IMR-90 (cell line): ENCODE results near the gene DPM1. TPM values are rescaled to one million over a fixed set of nuclear protein-coding genes. Genes with fewer than 3 reads are reported as not detected.

Experiments used
- ATAC-seq: fragments of 200-7000 bp; cut with Tn5 transposase; 2 replicates; pipeline ENCODE4 v1.9.1; 2020; ENCODE audit warnings: low read depth, mild to moderate bottlenecking, moderate library complexity
- BruUV-seq: library from RNA; stranded (reverse); fragments of 400-500 nt; replicated peaks from 2 replicates; lab custom pipeline; 2021; lab: Mats Ljungman, UMichigan
- CTCF ChIA-PET: fragments of 300-600 bp; formaldehyde crosslinking; extraction: SDS; loops from one replicate; lab custom pipeline; 2021; ENCODE audit warnings: antibody characterized with exemption; lab: Yijun Ruan, JAX
- POLR2A ChIA-PET: fragments of 300-600 bp; sonication (Branson Sonifier 250); formaldehyde crosslinking; loops from one replicate; lab custom pipeline; 2022; ENCODE audit warnings: antibody characterized with exemption; ENCODE audit not compliant: unreplicated experiment; lab: Charles Lee
- DNase-seq: peaks from one replicate; pipeline ENCODE4 v3.0.0; 2013
- H2AFZ ChIP-seq: replicated peaks from 2 replicates; pipeline ENCODE3; 2013; ENCODE audit warnings: low read length, mild to moderate bottlenecking; ENCODE audit not compliant: poor library complexity
- H2AK5ac ChIP-seq: 2 replicates; pipeline ENCODE4 v1.6.1; 2013; ENCODE audit warnings: low read depth, low read length, inconsistent platforms
- H2AK9ac ChIP-seq: replicated peaks from 2 replicates; pipeline ENCODE3; 2013; ENCODE audit warnings: mild to moderate bottlenecking, low read depth, low read length, moderate library complexity; ENCODE audit not compliant: poor library complexity
- H2BK120ac ChIP-seq: 2 replicates; pipeline ENCODE4 v1.6.1; 2013; ENCODE audit warnings: low read depth, low read length, inconsistent platforms
- H2BK15ac ChIP-seq: 3 replicates; pipeline ENCODE4 v1.6.1; 2013; ENCODE audit warnings: low read depth, low read length, inconsistent platforms
- H2BK20ac ChIP-seq: 2 replicates; pipeline ENCODE4 v1.6.1; 2013; ENCODE audit warnings: low read depth, mild to moderate bottlenecking, inconsistent platforms, low read length, moderate library complexity
- H2BK5ac ChIP-seq: 2 replicates; pipeline ENCODE4 v1.6.1; 2013; ENCODE audit warnings: mild to moderate bottlenecking, low read depth, low read length, inconsistent platforms; ENCODE audit not compliant: poor library complexity, severe bottlenecking
- H3K14ac ChIP-seq: replicated peaks from 2 replicates; pipeline ENCODE4 v1.6.1; 2013; ENCODE audit warnings: low read depth, low read length, inconsistent platforms
- H3K18ac ChIP-seq: 2 replicates; pipeline ENCODE4 v1.6.1; 2013; ENCODE audit warnings: low read depth, low read length, control low read depth
- H3K23ac ChIP-seq: 2 replicates; pipeline ENCODE4 v1.6.1; 2013; ENCODE audit warnings: low read depth, low read length, inconsistent platforms
- H3K27ac ChIP-seq: 2 replicates; pipeline ENCODE4 v1.5.1; 2013; ENCODE audit warnings: mild to moderate bottlenecking, control low read depth, low read length; ENCODE audit not compliant: insufficient read depth
- H3K27me3 ChIP-seq: 2 replicates; pipeline ENCODE4 v1.6.1; 2013; ENCODE audit warnings: low read length; ENCODE audit not compliant: control insufficient read depth, insufficient read depth
- H3K36me3 ChIP-seq: 2 replicates; pipeline ENCODE4 v1.6.1; 2013; ENCODE audit warnings: low read length, mixed read lengths; ENCODE audit not compliant: control insufficient read depth, insufficient read depth
- H3K4ac ChIP-seq: 2 replicates; pipeline ENCODE4 v1.6.1; 2013; ENCODE audit warnings: low read depth, low read length, inconsistent platforms
- H3K4me1 ChIP-seq: 2 replicates; pipeline ENCODE4 v1.6.1; 2013; ENCODE audit warnings: low read length, mixed read lengths; ENCODE audit not compliant: control insufficient read depth, insufficient read depth
- H3K4me2 ChIP-seq: 2 replicates; pipeline ENCODE4 v1.6.1; 2013; ENCODE audit warnings: low read depth, mild to moderate bottlenecking, control low read depth, low read length, moderate library complexity
- H3K4me3 ChIP-seq: 2 replicates; pipeline ENCODE4 v1.5.1; 2013; ENCODE audit warnings: low read depth, mild to moderate bottlenecking, control low read depth, low read length, moderate library complexity; ENCODE audit not compliant: insufficient read depth
- H3K56ac ChIP-seq: 2 replicates; pipeline ENCODE4 v1.6.1; 2013; ENCODE audit warnings: low read length, inconsistent platforms; ENCODE audit not compliant: insufficient read depth; ENCODE audit errors: extremely low read depth
- H3K79me1 ChIP-seq, 2 experiments: 2 replicates each; pipeline ENCODE4 v1.6.1; 2013; ENCODE audit warnings: low read length in 2 of 2, inconsistent platforms in 1 of 2, low read depth in 1 of 2
- H3K9ac ChIP-seq: 2 replicates; pipeline ENCODE4 v1.6.1; 2013; ENCODE audit warnings: low read depth, low read length, control low read depth
- H3K9me1 ChIP-seq: 2 replicates; pipeline ENCODE4 v1.6.1; 2013; ENCODE audit warnings: low read length, inconsistent platforms; ENCODE audit not compliant: insufficient read depth
- H3K9me3 ChIP-seq: 2 replicates; pipeline ENCODE4 v1.6.1; 2013; ENCODE audit warnings: low read length; ENCODE audit not compliant: control insufficient read depth, insufficient read depth
- H4K20me1 ChIP-seq: 2 replicates; pipeline ENCODE4 v1.6.1; 2013; ENCODE audit warnings: low read length, inconsistent platforms; ENCODE audit not compliant: insufficient read depth
- H4K5ac ChIP-seq: 2 replicates; pipeline ENCODE4 v1.6.1; 2013; ENCODE audit warnings: mild to moderate bottlenecking, low read depth, low read length, control low read depth
- H4K8ac ChIP-seq, 2 experiments: 2 replicates each; pipeline ENCODE4 v1.6.1; 2013; ENCODE audit warnings: low read depth in 2 of 2, low read length in 2 of 2, control low read depth in 1 of 2, inconsistent platforms in 1 of 2
- H4K91ac ChIP-seq: 2 replicates; pipeline ENCODE4 v1.6.1; 2013; ENCODE audit warnings: low read depth, low read length, inconsistent platforms; ENCODE audit not compliant: insufficient read depth
- CEBPB ChIP-seq: IDR thresholded peaks from 2 replicates; pipeline ENCODE4 v1.6.1; 2012; ENCODE audit warnings: low read depth, low read length, improper control_type of control experiment
- MXI1 ChIP-seq: IDR thresholded peaks from 2 replicates; pipeline ENCODE4 v1.6.1; 2012; ENCODE audit warnings: low read depth, mild to moderate bottlenecking, low read length, moderate library complexity, borderline replicate concordance
- POLR2A ChIP-seq: IDR thresholded peaks from 2 replicates; pipeline ENCODE4 v1.6.1; 2012; ENCODE audit warnings: mild to moderate bottlenecking, low read depth, low read length
- RFX5 ChIP-seq: IDR thresholded peaks from 2 replicates; pipeline ENCODE4 v1.8.0; 2012; ENCODE audit warnings: low read depth, mild to moderate bottlenecking, low read length, moderate library complexity
- SMC3 ChIP-seq: fragments of 150-350 bp; IDR thresholded peaks from 2 replicates; pipeline ENCODE4 v1.6.1; 2016; ENCODE audit warnings: low read depth, mild to moderate bottlenecking, antibody characterized with exemption, low read length, moderate library complexity
- WGBS, 2 experiments: methylation state at CpG; one replicate each; pipeline versions ENCODE4 v1.1.5 to v1.1.7; 2013; ENCODE audit warnings: missing lambda C conversion rate in 2 of 2; ENCODE audit not compliant: insufficient read length in 1 of 2; ENCODE audit errors: extremely low coverage in 2 of 2; 5-methylcytosine and 5-hydroxymethylcytosine counted together
- dilution Hi-C: fragments of 300-500 bp; cut with HindIII; formaldehyde crosslinking; loops from one replicate; pipeline ENCODE4 v1.14.3; 2018; ENCODE audit warnings: low sequenced_read_pairs; ENCODE audit not compliant: unreplicated experiment
- in situ Hi-C: fragments of 300-500 bp; cut with MboI; formaldehyde crosslinking; loops from 3 replicates; pipeline ENCODE4 v1.14.3; 2019; ENCODE audit warnings: low sequenced_read_pairs, inconsistent platforms, mixed read lengths
- intact Hi-C: fragments of 100-400 bp; cut with micrococcal nuclease; formaldehyde crosslinking; loops from 2 replicates; pipeline ENCODE4 v1.10.0; 2022
- polyA plus RNA-seq, 3 experiments: library from polyadenylated mRNA; depleted of rRNA; stranded (reverse); fragments of >200 nt; gene quantifications; 2 replicates each; pipeline ENCODE4 v1.2.3, GENCODE V29; 2012; ENCODE audit warnings: low replicate concordance in 1 of 3
- total RNA-seq: library from RNA; depleted of rRNA; stranded (reverse); fragments of >200 nt; gene quantifications from 2 replicates; pipeline ENCODE4 v1.2.3, GENCODE V29; 2012; rRNA removed

Gene DPM1
- total and polyA plus RNA-seq, 2 of the 4 experiments (the other 2 are of a cell fraction), result 59.1 to 89.1 TPM

DNA sequence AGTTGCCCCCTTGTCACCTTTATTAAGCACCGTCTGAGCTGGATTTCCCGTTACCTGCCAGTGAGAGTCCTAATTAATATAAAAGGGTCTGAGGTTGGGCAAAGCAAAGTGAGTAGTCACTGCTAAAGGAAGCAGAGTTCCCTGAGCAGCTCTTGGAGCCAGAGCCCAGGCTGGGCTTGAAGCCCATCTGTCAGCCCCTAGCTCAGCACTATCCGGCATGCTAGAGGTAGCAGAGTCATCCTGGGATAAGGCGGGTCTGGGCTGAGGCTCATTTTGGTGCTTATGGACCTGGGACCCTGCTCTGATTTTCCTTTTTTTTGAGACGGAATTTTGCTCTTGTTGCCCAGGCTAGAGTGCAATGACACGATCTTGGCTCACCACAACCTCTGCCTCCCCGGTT, 73.3 kb downstream of the DPM1 start:
- 0 out of 2 replicates have a peak, but pooled peaks cover 2% of the 10 kb centered on the region for H3K9me3 ChIP-seq
- CTCF ChIA-PET, result no interaction called here
- no TSS peak for BruUV-seq
- H3K4me1 ChIP-seq, result no peaks in the 10 kb centered on the region
- intact Hi-C loops, result no loop called here
- H2BK20ac ChIP-seq, result no peak overlapping the region
- no peak overlapping the region for H2AK9ac ChIP-seq
- no peak overlapping the region for H4K91ac ChIP-seq
- POLR2A ChIA-PET, result no interaction called here
- no peak overlapping the region for H3K14ac ChIP-seq
- no peak overlapping the region for H3K27ac ChIP-seq
- H2BK120ac ChIP-seq, result no peak overlapping the region
- H3K79me1 ChIP-seq, result peaks cover 19 to 41% of the 10 kb centered on the region in 2 experiments; a peak in 3 of 4 replicates
- H4K5ac ChIP-seq, result no peak overlapping the region
- no peaks in the 10 kb centered on the region for H3K27me3 ChIP-seq
- H4K8ac ChIP-seq, result no peak overlapping the region
- no peak overlapping the region for H2AFZ ChIP-seq
- H3K9me1 ChIP-seq, result peaks cover 20% of the 10 kb centered on the region
- in situ Hi-C loops, result no loop called here
- no peak overlapping the region for H3K4ac ChIP-seq
- ATAC-seq, result no peak
- no peak for DNase-seq
- no peak overlapping the region for H3K4me2 ChIP-seq
- no peak overlapping the region for H3K4me3 ChIP-seq
- H3K36me3 ChIP-seq, result peaks cover 11% of the 10 kb centered on the region
- TF ChIP-seq RFX5, result no peak
- no peak for TF ChIP-seq SMC3
- no peak for TF ChIP-seq MXI1
- TF ChIP-seq POLR2A, result no peak
- no peak for TF ChIP-seq CEBPB
- H4K20me1 ChIP-seq, result peaks cover 21% of the 10 kb centered on the region
- no peak overlapping the region for H3K9ac ChIP-seq
- 95% methylated on average over 4 of the region's 7 CpGs; no CpG with 5 or more reads in 1 of the 2 experiments for WGBS, 2 experiments
- H2AK5ac ChIP-seq, result no peak overlapping the region
- H3K56ac ChIP-seq, result no peak overlapping the region
- no peak overlapping the region for H3K18ac ChIP-seq
- no peak overlapping the region for H2BK15ac ChIP-seq
- no peak overlapping the region for H2BK5ac ChIP-seq
- no peak overlapping the region for H3K23ac ChIP-seq
- dilution Hi-C loops, result no loop called here

Other genes starting within 250 kb of the DPM1 start
- 0.90 and 1.4 TPM in 2 replicates for gene PARD6B, start 227.0 kb downstream of the DPM1 start, total RNA-seq
- gene PARD6B, start 227.0 kb downstream of the DPM1 start, polyA plus RNA-seq (2012; rRNA removed), result 0.14 and 0.17 TPM in 2 replicates
- gene BCAS4, start 163.5 kb downstream of the DPM1 start, total RNA-seq, result 40.0 and 47.5 TPM in 2 replicates
- gene BCAS4, start 163.5 kb downstream of the DPM1 start, polyA plus RNA-seq (2012; rRNA removed), result 42.7 and 46.9 TPM in 2 replicates
- gene ADNP, start 27.1 kb downstream of the DPM1 start, total RNA-seq, result 23.1 and 23.3 TPM in 2 replicates
- 17.5 and 24.8 TPM in 2 replicates for gene ADNP, start 27.1 kb downstream of the DPM1 start, polyA plus RNA-seq (2012; rRNA removed)
- 9.9 and 11.4 TPM in 2 replicates for gene MOCS3, start 286 bp upstream of the DPM1 start, total RNA-seq
- 3.3 and 3.4 TPM in 2 replicates for gene MOCS3, start 286 bp upstream of the DPM1 start, polyA plus RNA-seq (2012; rRNA removed)
- 23.6 and 23.7 TPM in 2 replicates for gene KCNG1, start 64.6 kb upstream of the DPM1 start, total RNA-seq
- 51.4 and 54.6 TPM in 2 replicates for gene KCNG1, start 64.6 kb upstream of the DPM1 start, polyA plus RNA-seq (2012; rRNA removed)